ENCODE measurements around the gene TSFM.

DNA sequence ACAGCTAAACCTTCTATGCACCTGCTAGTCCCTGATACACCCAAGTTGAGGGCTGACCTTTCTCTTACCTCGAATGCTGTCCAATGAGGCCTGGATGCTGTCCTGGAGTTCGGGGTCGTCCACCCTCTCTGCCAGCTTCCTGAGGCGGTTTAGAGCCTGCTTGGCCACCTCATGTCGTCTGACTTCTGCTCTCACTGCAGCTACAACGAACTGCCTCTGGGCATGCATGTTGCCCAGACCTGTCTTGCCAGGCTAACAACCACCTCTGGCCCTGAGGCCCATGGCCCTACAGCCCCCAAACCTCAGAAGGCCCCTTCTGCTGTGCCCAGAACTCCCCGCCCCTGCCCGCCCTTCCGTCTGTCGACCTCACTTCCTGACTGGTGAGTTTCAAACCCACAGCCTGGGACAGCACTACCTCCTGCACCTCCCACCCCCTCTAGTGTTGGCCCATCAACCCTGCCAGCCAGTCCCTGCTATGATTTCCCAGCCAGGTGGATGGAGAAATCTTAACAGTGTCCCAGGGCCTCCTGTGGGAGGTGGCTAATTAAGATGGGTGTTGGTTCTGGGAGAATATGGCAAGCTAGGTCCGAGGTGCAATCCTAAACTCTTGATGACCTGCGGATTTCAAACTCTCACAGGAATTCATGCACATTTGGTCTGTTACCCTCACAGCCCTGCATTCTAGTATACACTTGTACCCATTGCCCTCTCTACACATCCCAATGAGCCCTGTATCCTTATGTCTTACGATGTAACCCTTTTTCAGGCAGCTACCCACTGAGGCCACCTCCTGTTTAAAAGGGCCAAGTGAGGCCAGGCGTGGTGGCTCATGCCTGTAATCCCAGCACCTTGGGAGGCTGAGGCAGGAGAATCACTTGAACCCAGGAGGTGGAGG lies 40.5 kb upstream of the TSFM start:
- TF ChIP-seq, protein P1, sequence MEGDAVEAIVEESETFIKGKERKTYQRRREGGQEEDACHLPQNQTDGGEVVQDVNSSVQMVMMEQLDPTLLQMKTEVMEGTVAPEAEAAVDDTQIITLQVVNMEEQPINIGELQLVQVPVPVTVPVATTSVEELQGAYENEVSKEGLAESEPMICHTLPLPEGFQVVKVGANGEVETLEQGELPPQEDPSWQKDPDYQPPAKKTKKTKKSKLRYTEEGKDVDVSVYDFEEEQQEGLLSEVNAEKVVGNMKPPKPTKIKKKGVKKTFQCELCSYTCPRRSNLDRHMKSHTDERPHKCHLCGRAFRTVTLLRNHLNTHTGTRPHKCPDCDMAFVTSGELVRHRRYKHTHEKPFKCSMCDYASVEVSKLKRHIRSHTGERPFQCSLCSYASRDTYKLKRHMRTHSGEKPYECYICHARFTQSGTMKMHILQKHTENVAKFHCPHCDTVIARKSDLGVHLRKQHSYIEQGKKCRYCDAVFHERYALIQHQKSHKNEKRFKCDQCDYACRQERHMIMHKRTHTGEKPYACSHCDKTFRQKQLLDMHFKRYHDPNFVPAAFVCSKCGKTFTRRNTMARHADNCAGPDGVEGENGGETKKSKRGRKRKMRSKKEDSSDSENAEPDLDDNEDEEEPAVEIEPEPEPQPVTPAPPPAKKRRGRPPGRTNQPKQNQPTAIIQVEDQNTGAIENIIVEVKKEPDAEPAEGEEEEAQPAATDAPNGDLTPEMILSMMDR (IDR thresholded peaks at IDR 0.05; ENCODE audit: low read depth, low read length): peak; percentile 51
- no peak for TF ChIP-seq EZH2phosphoT487 (IDR thresholded peaks at IDR 0.05; ENCODE audit: low read depth)

Measured in OCI-LY3 (cell line).